ENCODE data around the gene ZNF184. TPM values are rescaled to one million over a fixed set of nuclear protein-coding genes. Genes with fewer than 3 reads are reported as not detected.

ZNF184 gene
- total and polyA plus RNA-seq, 9 of the 15 experiments (the other 6 are each of a cell fraction or from before 2014, with no cell fraction given) = 7.6 to 22.2 (median 12.8) TPM

DNA sequence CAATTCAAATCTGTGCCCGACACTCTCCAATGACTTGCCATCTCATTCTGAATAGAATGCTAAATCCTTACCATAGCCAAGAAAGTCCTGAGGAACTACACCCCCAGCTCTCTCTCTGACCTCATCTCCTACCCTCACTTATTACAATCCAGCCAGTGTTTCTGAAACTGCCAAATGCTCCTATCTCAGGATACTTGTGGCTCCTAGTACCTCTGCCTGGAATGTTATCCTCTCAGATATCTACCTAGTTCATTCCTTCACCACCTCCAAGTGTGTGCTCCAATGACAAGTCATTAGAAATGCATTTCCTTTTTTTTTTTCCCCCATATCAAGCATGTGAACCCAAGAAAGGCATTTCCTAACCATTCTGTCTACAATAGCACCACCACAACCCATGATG, 24.4 kb downstream of the ZNF184 start:
- TF ChIP-seq PHF20 (IDR thresholded peaks at IDR 0.05; ENCODE audit: partially characterized antibody) (no peak), KAT2B (IDR thresholded peaks at IDR 0.05; ENCODE audit: low read depth, low read length) (no peak), TBL1XR1 (IDR thresholded peaks at IDR 0.05; ENCODE audit: low read length in 2 of 2) (no peak), ZNF3 (CRISPR knock-in tag; IDR thresholded peaks at IDR 0.05) (no peak), TBP (optimal IDR thresholded peaks at IDR 0.05; ENCODE audit: low read depth, low read length) (no peak), PCBP1 (IDR thresholded peaks at IDR 0.05; ENCODE audit: low read depth, low read length, poor library complexity, severe bottlenecking) (no peak), ZNF699 (CRISPR knock-in tag; IDR thresholded peaks at IDR 0.05; ENCODE audit: insufficient replicate concordance) (no peak), FIP1L1 (IDR thresholded peaks at IDR 0.05; ENCODE audit: low read depth, low read length, poor library complexity, severe bottlenecking) (no peak), STAG1 (CRISPR knock-in tag; IDR thresholded peaks at IDR 0.05; ENCODE audit: borderline replicate concordance) (no peak)
- TF ChIP-seq, protein P1, sequence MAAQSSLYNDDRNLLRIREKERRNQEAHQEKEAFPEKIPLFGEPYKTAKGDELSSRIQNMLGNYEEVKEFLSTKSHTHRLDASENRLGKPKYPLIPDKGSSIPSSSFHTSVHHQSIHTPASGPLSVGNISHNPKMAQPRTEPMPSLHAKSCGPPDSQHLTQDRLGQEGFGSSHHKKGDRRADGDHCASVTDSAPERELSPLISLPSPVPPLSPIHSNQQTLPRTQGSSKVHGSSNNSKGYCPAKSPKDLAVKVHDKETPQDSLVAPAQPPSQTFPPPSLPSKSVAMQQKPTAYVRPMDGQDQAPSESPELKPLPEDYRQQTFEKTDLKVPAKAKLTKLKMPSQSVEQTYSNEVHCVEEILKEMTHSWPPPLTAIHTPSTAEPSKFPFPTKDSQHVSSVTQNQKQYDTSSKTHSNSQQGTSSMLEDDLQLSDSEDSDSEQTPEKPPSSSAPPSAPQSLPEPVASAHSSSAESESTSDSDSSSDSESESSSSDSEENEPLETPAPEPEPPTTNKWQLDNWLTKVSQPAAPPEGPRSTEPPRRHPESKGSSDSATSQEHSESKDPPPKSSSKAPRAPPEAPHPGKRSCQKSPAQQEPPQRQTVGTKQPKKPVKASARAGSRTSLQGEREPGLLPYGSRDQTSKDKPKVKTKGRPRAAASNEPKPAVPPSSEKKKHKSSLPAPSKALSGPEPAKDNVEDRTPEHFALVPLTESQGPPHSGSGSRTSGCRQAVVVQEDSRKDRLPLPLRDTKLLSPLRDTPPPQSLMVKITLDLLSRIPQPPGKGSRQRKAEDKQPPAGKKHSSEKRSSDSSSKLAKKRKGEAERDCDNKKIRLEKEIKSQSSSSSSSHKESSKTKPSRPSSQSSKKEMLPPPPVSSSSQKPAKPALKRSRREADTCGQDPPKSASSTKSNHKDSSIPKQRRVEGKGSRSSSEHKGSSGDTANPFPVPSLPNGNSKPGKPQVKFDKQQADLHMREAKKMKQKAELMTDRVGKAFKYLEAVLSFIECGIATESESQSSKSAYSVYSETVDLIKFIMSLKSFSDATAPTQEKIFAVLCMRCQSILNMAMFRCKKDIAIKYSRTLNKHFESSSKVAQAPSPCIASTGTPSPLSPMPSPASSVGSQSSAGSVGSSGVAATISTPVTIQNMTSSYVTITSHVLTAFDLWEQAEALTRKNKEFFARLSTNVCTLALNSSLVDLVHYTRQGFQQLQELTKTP (IDR thresholded peaks at IDR 0.05; ENCODE audit: low read depth in 1 of 2, partially characterized antibody in 2 of 2) = no peak
- TF ChIP-seq, protein P2, sequence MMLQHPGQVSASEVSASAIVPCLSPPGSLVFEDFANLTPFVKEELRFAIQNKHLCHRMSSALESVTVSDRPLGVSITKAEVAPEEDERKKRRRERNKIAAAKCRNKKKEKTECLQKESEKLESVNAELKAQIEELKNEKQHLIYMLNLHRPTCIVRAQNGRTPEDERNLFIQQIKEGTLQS (IDR thresholded peaks at IDR 0.05) = no peak
- TF ChIP-seq, protein P2 (CRISPR knock-in tag; conservative IDR thresholded peaks at IDR 0.05) = no peak
- TF ChIP-seq, protein P3, sequence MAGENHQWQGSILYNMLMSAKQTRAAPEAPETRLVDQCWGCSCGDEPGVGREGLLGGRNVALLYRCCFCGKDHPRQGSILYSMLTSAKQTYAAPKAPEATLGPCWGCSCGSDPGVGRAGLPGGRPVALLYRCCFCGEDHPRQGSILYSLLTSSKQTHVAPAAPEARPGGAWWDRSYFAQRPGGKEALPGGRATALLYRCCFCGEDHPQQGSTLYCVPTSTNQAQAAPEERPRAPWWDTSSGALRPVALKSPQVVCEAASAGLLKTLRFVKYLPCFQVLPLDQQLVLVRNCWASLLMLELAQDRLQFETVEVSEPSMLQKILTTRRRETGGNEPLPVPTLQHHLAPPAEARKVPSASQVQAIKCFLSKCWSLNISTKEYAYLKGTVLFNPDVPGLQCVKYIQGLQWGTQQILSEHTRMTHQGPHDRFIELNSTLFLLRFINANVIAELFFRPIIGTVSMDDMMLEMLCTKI (IDR thresholded peaks at IDR 0.05; ENCODE audit: partially characterized antibody) = no peak
- TF ChIP-seq, protein P4, sequence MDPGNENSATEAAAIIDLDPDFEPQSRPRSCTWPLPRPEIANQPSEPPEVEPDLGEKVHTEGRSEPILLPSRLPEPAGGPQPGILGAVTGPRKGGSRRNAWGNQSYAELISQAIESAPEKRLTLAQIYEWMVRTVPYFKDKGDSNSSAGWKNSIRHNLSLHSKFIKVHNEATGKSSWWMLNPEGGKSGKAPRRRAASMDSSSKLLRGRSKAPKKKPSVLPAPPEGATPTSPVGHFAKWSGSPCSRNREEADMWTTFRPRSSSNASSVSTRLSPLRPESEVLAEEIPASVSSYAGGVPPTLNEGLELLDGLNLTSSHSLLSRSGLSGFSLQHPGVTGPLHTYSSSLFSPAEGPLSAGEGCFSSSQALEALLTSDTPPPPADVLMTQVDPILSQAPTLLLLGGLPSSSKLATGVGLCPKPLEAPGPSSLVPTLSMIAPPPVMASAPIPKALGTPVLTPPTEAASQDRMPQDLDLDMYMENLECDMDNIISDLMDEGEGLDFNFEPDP (CRISPR knock-in tag; IDR thresholded peaks at IDR 0.05) = no peak
- no peak overlapping the region for H3K4me3 ChIP-seq
- ATAC-seq (no peak), FAIRE-seq (no peak), DNase-seq (ENCODE audit: extremely low read depth in 1 of 4, low spot score in 3 of 4) (no peak)
- BruUV-seq (replicated peaks) = no TSS peak
- WGBS (ENCODE audit: insufficient coverage, low coverage, missing lambda C conversion rate) = 79% methylated on average over 1 of the region's 1 CpG
- no peak overlapping the region for H3K9ac ChIP-seq (ENCODE audit: insufficient read depth in 1 of 2, low read depth in 2 of 2, low read length in 2 of 2)
- ChIA-PET POLR2A (no interaction called here), CTCF (ENCODE audit: low intra/inter-chr PET ratio) (no interaction called here)
- H3K4me1 ChIP-seq (replicated peaks in 1 of 2; ENCODE audit: control insufficient read depth in 2 of 2, insufficient read depth in 2 of 2, low read length in 2 of 2) = no peaks in the 10 kb centered on the region
- H2AFZ ChIP-seq (ENCODE audit: low read depth, low read length) = no peak overlapping the region
- no peak overlapping the region for H3K27ac ChIP-seq (ENCODE audit: extremely low read depth, low read depth, low read length)
- no peak overlapping the region for H3K4me2 ChIP-seq (ENCODE audit: insufficient read depth, low read length)
- H3K9me3 ChIP-seq (replicated peaks; ENCODE audit: control insufficient read depth, insufficient read depth, low read depth, low read length) = peaks cover 33% of the 10 kb centered on the region
- peaks cover 35% of the 10 kb centered on the region for H3K36me3 ChIP-seq (ENCODE audit: control insufficient read depth, insufficient read depth, low read length)
- no peaks in the 10 kb centered on the region for H4K20me1 ChIP-seq (replicated peaks; ENCODE audit: control insufficient read depth, insufficient read depth, low read length)
- in situ Hi-C loops (cut with MboI) = no loop called here
- intact Hi-C loops (cut with micrococcal nuclease) = no loop called here
- no peaks in the 10 kb centered on the region for H3K27me3 ChIP-seq (ENCODE audit: control insufficient read depth in 2 of 2, insufficient read depth in 2 of 2, low read length in 2 of 2)
- no peaks in the 10 kb centered on the region for H3K79me2 ChIP-seq (ENCODE audit: control insufficient read depth, insufficient read depth, low read length)
- no peaks in the 10 kb centered on the region for H3K9me1 ChIP-seq (ENCODE audit: control insufficient read depth, insufficient read depth, low read length)

Data from K562 (cell line).